ACC112 (cell line): ENCODE data around the gene NT5DC1.

ENCODE experiments used
- H2AFZ ChIP-seq: fragments of 200-600 bp; sonication (generic); one replicate; pipeline ENCODE4 v1.6.0; 2017; ENCODE audit warnings: antibody characterized with exemption, low read length; ENCODE audit not compliant: unreplicated experiment
- H3K27ac ChIP-seq: fragments of 200-600 bp; sonication (generic); 2 replicates; pipeline ENCODE4 v1.5.1; 2014; ENCODE audit warnings: low read depth, mild to moderate bottlenecking, antibody characterized with exemption, low read length, moderate library complexity
- H3K27me3 ChIP-seq: fragments of 200-600 bp; sonication (generic); 2 replicates; pipeline ENCODE4 v1.6.1; 2014; ENCODE audit warnings: mild to moderate bottlenecking, antibody characterized with exemption, low read length, moderate library complexity, mixed read lengths; ENCODE audit not compliant: insufficient read depth
- H3K36me3 ChIP-seq: fragments of 200-600 bp; sonication (generic); 2 replicates; pipeline ENCODE4 v1.6.1; 2016; ENCODE audit warnings: mild to moderate bottlenecking, antibody characterized with exemption, low read length, moderate library complexity, mixed read lengths; ENCODE audit not compliant: insufficient read depth
- H3K4me1 ChIP-seq: fragments of 200-600 bp; sonication (generic); one replicate; pipeline ENCODE4 v1.6.1; 2016; ENCODE audit warnings: low read length, mixed read lengths; ENCODE audit not compliant: insufficient read depth, unreplicated experiment, control insufficient read depth
- H3K4me3 ChIP-seq: fragments of 200-600 bp; sonication (generic); 2 replicates; pipeline ENCODE4 v1.5.1; 2014; ENCODE audit warnings: mild to moderate bottlenecking, low read depth, low read length
- H3K79me2 ChIP-seq: fragments of 200-600 bp; sonication (generic); one replicate; pipeline ENCODE4 v1.6.0; 2016; ENCODE audit warnings: low read length; ENCODE audit not compliant: control insufficient read depth, unreplicated experiment, insufficient read depth

NT5DC1 gene

DNA sequence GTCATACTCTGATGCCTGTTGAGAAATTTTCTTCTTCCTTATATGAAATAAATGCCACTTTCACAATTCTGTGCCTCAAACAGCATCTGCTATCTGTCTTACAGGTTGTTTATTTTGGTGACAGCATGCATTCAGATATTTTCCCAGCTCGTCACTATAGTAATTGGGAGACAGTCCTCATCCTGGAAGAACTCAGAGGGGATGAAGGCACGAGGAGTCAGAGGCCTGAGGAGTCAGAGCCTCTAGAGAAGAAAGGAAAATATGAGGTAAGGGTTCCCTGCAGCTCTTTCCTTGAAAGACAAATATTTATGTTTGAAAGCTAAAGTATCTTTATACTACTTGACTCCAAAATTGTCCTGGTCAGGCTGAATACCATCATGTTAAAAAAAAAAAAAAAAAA is 137.4 kb downstream of the NT5DC1 start:
- H3K27ac ChIP-seq: no peak overlapping the region
- no peak overlapping the region for H2AFZ ChIP-seq
- no peaks in the 10 kb centered on the region; the same call in 1 of the 2 replicates for H3K36me3 ChIP-seq
- H3K4me1 ChIP-seq: no peaks in the 10 kb centered on the region
- H3K4me3 ChIP-seq: no peak overlapping the region
- no peaks in the 10 kb centered on the region for H3K27me3 ChIP-seq
- no peaks in the 10 kb centered on the region for H3K79me2 ChIP-seq

DNA sequence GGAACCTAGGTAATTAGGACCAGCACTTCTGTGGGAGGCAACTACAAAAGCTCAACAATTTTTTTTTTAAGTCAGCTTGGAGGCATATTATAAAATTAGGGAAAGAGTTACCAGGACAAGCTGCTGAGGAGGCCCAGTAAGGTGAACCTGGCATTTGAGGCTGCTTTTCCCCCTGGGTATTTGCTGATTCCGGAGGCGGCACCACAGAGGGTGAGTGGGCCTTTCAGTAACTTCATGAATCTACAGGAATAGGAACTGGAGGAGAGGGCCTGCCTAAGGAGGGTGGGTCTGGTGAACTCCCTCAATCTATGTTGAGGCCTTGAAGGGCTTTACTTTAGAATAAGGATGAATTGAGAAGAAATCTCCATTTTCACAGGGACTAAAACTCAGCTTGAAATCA is 138.6 kb downstream of the NT5DC1 start:
- no peaks in the 10 kb centered on the region for H3K79me2 ChIP-seq
- H3K4me1 ChIP-seq: no peaks in the 10 kb centered on the region
- no peak overlapping the region for H2AFZ ChIP-seq
- no peak overlapping the region for H3K4me3 ChIP-seq
- H3K27ac ChIP-seq: no peak overlapping the region
- no peaks in the 10 kb centered on the region for H3K27me3 ChIP-seq
- H3K36me3 ChIP-seq: no peaks in the 10 kb centered on the region; the same call in 1 of the 2 replicates

DNA sequence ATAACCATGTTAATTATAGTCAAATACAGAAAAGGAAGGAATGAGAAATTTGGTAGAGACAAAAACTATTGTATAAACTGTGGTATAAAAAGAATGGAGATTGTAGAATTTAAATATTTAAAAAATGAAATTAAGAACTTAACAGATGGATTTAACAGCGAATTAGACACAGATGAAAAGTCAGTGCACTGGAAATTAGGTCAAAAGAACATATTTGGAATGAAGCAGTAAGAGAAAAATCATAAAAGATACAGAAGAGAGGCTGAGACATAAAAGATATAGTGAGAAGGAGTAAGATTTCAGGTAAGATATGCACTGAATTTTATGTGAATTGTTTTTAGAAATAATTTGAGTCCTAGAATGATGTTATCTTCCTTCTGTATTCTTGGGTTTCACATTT is 139.2 kb downstream of the NT5DC1 start:
- Histone ChIP-seq H3K27me3 (no peaks in the 10 kb centered on the region), H3K79me2 (no peaks in the 10 kb centered on the region), H2AFZ (no peak overlapping the region), H3K27ac (no peak overlapping the region), H3K4me3 (no peak overlapping the region), H3K36me3 (no peaks in the 10 kb centered on the region; the same call in 1 of the 2 replicates), H3K4me1 (no peaks in the 10 kb centered on the region)

DNA sequence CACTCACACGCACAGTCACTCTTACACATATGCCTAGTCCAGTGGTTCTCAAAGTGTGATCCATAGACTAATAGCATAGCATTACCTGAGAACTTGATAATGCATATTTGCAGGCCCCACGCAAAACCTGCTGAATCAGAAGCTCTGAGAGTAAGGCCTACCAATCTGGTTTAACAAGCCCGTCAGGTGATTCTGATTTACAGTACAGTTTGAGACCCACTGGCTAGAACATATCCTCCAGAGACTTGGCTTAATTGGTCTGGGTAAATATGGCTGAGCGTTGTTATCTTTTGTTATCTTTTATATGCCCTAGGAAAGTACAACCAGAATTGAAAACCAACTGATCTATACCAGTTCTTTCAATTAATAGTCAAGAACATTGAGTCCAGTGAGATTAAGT is 143.6 kb downstream of the NT5DC1 start:
- Histone ChIP-seq H3K36me3 (no peaks in the 10 kb centered on the region), H2AFZ (no peak overlapping the region), H3K4me3 (no peak overlapping the region), H3K27ac (no peak overlapping the region), H3K27me3 (no peaks in the 10 kb centered on the region), H3K4me1 (peaks cover under 1% of the 10 kb centered on the region), H3K79me2 (peaks cover 9% of the 10 kb centered on the region)

DNA sequence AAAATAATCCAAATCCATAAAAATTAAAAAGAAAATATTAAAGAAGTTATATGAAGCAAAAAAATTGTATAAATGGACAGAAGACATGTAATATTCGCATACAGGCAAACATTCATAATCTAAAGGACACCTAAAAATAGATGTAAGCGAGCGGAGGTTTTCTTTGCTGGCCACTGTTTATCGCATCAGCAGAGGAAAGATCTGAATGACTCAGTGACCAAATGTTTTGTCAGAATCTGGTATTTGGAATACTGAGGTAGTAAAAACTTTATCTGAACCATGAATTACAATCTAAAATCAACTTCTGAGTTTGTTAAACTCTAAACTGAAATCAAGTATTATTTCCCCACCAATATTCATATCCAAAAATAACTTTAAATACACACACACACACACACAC is 145.4 kb downstream of the NT5DC1 start:
- Histone ChIP-seq H3K27me3 (no peaks in the 10 kb centered on the region), H3K27ac (no peak overlapping the region), H3K79me2 (peaks cover 27% of the 10 kb centered on the region), H3K36me3 (no peaks in the 10 kb centered on the region), H2AFZ (no peak overlapping the region), H3K4me1 (peaks cover 17% of the 10 kb centered on the region), H3K4me3 (no peak overlapping the region)

DNA sequence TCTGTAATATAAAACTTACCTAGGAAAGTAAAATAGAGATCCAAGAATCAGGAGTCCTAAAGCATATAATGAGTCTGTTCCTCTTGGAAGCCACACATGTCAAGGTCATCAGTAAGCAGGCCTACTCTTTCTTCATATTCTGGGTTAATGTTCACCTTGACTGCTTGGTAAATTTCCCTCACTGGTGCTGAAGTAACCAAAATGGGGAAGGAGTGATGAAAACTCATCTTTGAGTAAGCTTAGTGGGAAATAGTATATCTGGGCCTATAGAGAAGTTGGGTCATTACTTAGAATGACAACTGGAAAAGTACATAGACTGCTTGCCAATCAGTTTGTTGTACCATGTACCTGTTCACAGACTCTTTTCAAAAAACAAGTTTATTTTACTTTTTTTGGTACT is 146.6 kb downstream of the NT5DC1 start:
- Histone ChIP-seq H3K79me2 (peaks cover 37% of the 10 kb centered on the region), H3K27me3 (no peaks in the 10 kb centered on the region), H3K27ac (no peak overlapping the region), H3K4me3 (no peak overlapping the region), H3K4me1 (peaks cover 24% of the 10 kb centered on the region), H2AFZ (no peak overlapping the region), H3K36me3 (no peaks in the 10 kb centered on the region)

DNA sequence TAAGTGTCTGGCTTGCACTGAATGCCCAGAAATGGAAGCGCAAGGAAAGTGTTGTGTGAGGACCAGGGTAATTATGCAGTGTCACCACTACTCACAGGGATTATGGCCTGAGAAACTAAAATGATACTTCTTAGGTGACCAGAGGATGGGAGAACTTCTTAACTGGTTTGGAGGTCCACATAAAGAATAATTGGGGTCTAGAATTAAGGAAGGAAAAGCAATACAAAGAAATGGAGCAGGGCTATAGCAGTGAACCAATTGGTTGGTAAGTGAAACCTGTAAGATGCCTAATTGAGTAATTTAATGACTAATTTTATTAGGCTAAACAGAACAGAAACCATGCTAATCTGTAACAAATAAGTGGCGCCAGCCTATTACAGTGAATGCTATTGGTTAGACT is 147.9 kb downstream of the NT5DC1 start:
- H3K27ac ChIP-seq: no peak overlapping the region
- no peak overlapping the region for H3K4me3 ChIP-seq
- H3K4me1 ChIP-seq: peaks cover 32% of the 10 kb centered on the region
- peaks cover 50% of the 10 kb centered on the region for H3K79me2 ChIP-seq
- no peaks in the 10 kb centered on the region for H3K27me3 ChIP-seq
- H3K36me3 ChIP-seq: no peaks in the 10 kb centered on the region
- H2AFZ ChIP-seq: no peak overlapping the region

DNA sequence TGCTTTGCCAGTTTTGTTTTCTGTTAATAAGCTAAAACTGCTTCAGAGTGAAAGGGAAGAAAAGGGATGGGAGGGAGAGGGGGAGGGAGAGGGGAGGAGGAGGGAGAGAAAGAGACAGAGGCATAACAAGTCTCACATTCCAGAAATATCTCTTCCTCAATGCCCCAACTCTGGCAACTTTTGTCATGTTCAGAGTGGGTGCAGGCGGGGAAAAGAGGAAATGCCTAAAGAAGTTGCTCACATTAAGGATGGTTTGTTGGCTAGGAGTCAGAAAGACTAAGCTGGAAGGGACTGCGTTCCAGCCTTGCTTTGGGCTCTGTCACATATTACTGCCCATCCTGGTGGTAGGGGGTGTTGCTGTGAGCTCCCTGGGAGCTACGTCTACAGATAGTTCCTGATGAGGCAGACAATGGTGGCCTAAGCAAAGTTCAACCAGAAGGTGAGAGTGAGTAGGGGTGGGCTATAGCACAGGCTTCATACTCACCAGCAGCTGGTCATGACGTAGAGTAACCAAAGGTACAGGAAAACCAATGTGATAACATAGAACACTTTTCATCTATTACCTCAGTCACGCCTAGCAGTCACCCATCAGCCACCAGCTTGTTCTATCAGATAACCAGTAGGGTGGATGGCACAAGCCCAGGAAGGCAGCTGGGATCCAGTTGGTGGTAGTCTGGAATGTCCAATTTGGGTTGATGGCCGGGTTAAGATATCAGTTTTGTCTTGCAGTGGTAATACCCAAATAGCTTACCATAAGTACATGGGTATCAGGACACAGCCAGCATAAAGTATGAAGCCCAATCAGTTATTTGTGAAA is 151.1 kb downstream of the NT5DC1 start:
- peak overlapping the region; percentile 49 for H3K27ac ChIP-seq
- H3K79me2 ChIP-seq: peaks cover 64% of the 10 kb centered on the region
- H3K4me3 ChIP-seq: peak overlapping the region; percentile 92
- H2AFZ ChIP-seq: no peak overlapping the region
- no peaks in the 10 kb centered on the region for H3K36me3 ChIP-seq
- H3K4me1 ChIP-seq: peaks cover 44% of the 10 kb centered on the region
- H3K27me3 ChIP-seq: no peaks in the 10 kb centered on the region

DNA sequence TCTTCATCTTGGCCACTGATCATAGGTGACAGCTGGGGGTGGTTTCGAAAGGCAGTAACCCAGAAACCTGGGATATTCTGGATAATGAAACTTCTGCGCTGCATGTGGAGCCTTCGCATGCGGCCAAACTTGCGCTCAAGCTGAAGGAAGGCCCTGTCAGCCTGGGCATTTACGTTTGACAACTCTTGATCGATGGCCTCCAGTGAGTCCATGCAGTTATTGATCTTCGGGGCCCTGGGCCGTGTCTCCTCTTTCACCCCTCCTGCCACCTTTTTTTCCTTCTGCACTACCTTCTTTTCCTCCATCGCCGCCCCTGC is 152.5 kb downstream of the NT5DC1 start:
- Histone ChIP-seq H3K36me3 (no peaks in the 10 kb centered on the region), H3K79me2 (peaks cover 64% of the 10 kb centered on the region), H2AFZ (peak overlapping the region; percentile 95), H3K27ac (peak overlapping the region; percentile 87), H3K4me1 (peaks cover 44% of the 10 kb centered on the region), H3K4me3 (peak overlapping the region; percentile 92), H3K27me3 (no peaks in the 10 kb centered on the region)

DNA sequence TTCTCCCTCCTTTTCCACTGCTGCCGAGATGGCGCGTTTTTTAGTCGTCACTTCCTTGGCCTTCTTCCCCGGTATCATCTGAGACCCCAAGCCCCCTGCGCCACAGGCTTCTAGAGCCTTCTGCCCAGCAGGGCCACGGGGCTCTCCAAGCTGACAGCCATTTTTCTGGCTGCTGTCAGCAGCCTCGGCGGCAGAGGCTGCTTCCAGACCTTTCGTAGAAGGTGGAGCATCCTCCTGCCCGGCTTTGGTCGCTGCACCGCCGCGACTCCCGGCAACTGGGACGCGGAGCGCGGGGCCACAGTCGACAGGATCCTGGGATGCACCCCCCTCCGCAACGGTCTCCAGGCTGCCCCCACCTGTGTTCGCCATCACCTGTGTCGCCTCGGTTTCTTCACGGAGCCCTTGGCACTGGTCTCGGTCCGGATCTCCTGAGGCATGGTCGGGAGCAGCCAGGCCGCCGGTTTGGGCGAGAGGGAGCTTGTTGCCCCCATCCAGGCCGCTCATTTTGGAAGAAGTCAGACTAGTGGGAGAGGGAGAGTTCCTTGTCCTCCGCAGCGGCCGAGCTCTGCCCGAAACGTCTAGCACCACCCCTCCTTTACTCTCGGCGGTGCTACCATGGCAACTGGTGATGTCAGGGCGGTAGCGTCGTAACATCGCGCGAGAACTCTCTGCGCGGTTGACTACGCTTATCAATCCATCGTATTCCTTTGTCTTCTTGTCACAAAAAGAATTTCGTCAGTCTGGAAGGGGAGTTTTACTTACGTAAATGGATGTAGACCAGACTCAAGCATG is 153.0 kb downstream of the NT5DC1 start, which contains the start of gene TSPYL4:
TSS of gene TSPYL4 (minus strand) at position 571 of the 792 bp plus-strand sequence. CDS start at position 504, 67 bp downstream.
- Histone ChIP-seq H3K79me2 (peaks cover 61% of the 10 kb centered on the region), H3K27me3 (no peaks in the 10 kb centered on the region), H3K4me1 (peaks cover 44% of the 10 kb centered on the region), H3K4me3 (peak within 1 kb of the TSS; percentile 92), H3K27ac (peak within 1 kb of the TSS; percentile 87), H2AFZ (peak within 1 kb of the TSS; percentile 95), H3K36me3 (no peaks in the 10 kb centered on the region)
